22Rv1 (cell line): Measurements from ENCODE around the gene GADD45GIP1.
A peak's percentile ranks its signal among the peaks of the same experiment; 100 is the strongest.

Experiments
- H3K27ac ChIP-seq: fragments of 450-650 bp; 2 replicates; pipeline ENCODE4 v1.5.1; 2017
- CTCF ChIP-seq: fragments of 450-650 bp; IDR thresholded peaks from 2 replicates; pipeline ENCODE4 v1.5.1; 2017; ENCODE audit warnings: mild to moderate bottlenecking
- ZFX ChIP-seq: fragments of 450-650 bp; IDR thresholded peaks from 2 replicates; pipeline ENCODE4 v1.6.1; 2017; ENCODE audit warnings: antibody characterized with exemption, borderline replicate concordance

The GADD45GIP1 gene

GRCh38 chr19:12935071-12935470 is 22.0 kb downstream of the GADD45GIP1 start:
- no peak for TF ChIP-seq CTCF
- TF ChIP-seq ZFX: no peak
- no peak overlapping the region for H3K27ac ChIP-seq

- peak within 1 kb of the TSS; percentile 78 for H3K27ac ChIP-seq
- TF ChIP-seq ZFX: no peak
- no peak for TF ChIP-seq CTCF
These were observed 23.5 kb downstream of the GADD45GIP1 start, which contains the start of gene FARSA for GRCh38 chr19:12933287-12934072. Gene FARSA, minus strand, starts transcription at chr19:12933711. Its CDS starts 15 bp downstream, at chr19:12933696.

GRCh38 chr19:12932392-12933286 is 24.4 kb downstream of the GADD45GIP1 start:
- H3K27ac ChIP-seq: peak overlapping the region; percentile 78
- TF ChIP-seq ZFX (no peak), CTCF (no peak)

- TF ChIP-seq CTCF: no peak
- H3K27ac ChIP-seq: no peak overlapping the region
These were observed 26.9 kb downstream of the GADD45GIP1 start for GRCh38 chr19:12930002-12930645.

DNA sequence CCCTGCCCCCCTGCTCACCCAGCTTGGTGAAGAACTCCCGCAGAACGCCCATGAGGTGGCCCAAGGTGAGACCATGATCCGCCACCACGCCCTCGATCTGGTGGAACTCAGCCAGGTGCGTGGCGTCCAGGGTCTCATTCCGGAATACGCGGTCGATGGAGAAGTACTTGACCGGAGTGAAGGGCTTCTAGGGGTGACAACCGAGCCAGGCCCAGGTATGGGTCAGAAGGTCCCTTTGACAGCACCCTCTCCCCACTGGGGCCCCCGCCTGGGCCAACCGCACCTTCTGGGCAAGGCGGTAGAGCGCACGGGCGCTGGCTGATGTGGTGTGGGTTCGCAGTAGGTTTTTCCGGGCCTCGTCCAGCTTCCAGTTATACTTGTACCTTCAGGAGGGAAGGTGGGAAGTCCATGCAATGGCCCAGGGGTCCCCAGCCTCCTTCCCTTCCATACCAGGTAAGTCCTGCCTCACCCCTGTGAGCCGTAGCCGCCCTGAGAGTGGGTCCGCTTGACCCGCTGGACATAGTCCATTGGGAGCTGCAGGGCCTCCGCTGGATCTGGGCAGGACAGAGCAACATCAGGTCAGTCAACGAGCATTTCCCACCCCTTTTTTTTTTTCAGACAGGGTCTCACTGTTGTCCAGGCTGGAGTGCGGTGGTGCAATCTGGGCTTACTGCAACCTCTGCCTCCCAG is 32.3 kb downstream of the GADD45GIP1 start:
- H3K27ac ChIP-seq: no peak overlapping the region
- TF ChIP-seq CTCF (no peak), ZFX (no peak)

- H3K27ac ChIP-seq: no peak overlapping the region
- TF ChIP-seq ZFX (no peak), CTCF (no peak)
These were observed 34.1 kb downstream of the GADD45GIP1 start for GRCh38 chr19:12922959-12923358.
